HG03457 (cell line): Measurements from ENCODE around the gene BBOX1.
"Not testable (repeated sequence)": the region's sequence is repeated elsewhere in the genome, so short reads cannot be mapped to it uniquely, and the experiment has no call there.

Experiments
- ATAC-seq: cut with Tn5 transposase; IDR thresholded peaks from one replicate; pipeline ENCODE4 v1.9.1; 2021; ENCODE audit warnings: moderate number of reproducible peaks; ENCODE audit not compliant: unreplicated experiment

The BBOX1 gene, protein sequence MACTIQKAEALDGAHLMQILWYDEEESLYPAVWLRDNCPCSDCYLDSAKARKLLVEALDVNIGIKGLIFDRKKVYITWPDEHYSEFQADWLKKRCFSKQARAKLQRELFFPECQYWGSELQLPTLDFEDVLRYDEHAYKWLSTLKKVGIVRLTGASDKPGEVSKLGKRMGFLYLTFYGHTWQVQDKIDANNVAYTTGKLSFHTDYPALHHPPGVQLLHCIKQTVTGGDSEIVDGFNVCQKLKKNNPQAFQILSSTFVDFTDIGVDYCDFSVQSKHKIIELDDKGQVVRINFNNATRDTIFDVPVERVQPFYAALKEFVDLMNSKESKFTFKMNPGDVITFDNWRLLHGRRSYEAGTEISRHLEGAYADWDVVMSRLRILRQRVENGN

DNA sequence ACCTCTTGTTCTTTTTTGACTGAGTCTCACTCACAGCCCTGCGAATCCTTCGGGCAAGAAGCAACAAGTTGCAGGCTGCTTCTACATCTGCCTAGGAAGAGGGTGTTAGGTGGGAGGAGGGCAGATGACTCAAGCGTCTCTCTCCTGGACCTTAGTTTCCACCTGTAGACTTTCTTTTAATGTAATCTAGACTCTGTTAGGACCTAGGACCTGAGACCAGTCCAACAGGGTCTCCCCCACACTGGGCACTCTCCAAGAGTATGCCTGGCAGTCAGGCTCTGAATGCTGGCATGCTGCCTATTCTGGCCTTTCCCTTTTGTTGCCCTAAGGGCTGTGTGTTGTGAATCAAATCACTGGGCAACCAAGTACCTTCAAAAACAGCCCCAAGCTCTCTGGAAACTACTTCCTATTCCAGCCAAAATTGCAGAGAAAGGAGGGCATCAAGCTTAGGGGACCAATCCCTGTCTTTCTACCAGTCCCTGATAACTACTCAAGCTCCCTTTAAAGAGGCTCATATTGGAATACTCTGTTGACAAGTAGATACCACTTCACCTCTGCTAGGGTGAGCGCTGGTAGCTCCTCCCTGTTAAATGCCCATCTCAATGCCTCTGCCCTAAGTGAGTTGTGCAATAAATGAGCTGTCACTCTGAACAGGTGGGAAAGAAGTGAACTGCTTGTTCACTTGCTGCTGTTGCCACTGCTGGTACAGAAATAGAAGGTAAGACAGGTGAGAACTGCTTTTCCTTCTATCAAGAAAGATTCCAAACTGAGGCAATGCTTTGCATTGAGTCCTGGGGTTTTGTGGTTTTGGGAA, at the start of gene BBOX1:
Gene BBOX1, plus strand, starts transcription at position 514 of the 814 bp plus-strand sequence. CDS start 14,616 bp downstream, outside the sequence.
- no peak for ATAC-seq

DNA sequence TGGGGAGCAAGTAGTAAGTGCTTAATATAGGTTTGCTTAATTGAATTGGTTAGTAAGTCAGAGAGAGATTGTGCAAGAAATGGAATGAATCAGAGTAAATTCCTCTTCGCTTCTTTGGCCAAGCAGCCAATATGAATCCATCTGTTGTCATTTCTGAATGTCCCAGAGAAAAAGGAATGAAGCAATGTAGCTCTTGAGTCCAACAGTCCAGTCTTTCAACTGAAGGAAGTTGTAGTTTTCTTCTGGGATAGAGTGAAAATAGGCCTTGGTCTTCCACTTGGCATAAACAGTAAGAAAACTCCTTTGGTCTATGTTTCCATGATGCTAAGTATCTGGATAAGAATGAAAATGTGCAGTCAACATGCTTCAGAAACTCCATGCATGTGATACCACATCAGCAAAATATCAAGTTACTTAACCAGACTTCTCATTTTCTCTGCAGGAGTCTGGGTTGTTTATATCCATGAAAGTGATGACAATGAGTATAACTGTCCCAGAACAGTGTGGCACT, 48.5 kb upstream of the BBOX1 start:
- ATAC-seq, result no peak

DNA sequence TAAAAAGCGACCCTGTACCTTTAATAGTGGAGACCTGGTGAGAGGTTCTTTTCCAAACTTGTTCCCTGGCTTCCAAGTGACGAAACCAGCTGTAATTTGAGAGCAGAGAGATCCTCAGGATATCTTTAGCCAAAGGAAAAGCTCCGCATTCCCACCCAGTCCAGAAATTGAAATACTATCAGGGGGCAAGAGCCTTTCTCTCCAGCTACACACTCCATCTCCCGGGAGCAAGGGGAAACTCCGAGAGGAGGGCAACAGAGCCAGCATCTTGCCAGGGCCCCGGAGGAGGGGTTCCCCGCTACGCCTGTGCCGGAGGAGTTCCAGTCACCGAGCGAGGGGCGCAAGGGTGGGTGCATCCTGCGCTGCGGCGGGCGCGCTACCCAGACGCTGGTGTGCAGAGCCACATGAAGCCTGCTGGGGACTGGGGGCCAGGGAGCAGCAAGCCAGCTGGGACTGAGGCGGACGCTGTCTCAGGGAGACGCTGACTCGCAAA, 46.6 kb upstream of the BBOX1 start, which contains the start of gene FIBIN:
Gene FIBIN, plus strand, starts transcription at position 148 of the 493 bp plus-strand sequence. CDS start 415 bp downstream, outside the sequence.
- no peak for ATAC-seq

DNA sequence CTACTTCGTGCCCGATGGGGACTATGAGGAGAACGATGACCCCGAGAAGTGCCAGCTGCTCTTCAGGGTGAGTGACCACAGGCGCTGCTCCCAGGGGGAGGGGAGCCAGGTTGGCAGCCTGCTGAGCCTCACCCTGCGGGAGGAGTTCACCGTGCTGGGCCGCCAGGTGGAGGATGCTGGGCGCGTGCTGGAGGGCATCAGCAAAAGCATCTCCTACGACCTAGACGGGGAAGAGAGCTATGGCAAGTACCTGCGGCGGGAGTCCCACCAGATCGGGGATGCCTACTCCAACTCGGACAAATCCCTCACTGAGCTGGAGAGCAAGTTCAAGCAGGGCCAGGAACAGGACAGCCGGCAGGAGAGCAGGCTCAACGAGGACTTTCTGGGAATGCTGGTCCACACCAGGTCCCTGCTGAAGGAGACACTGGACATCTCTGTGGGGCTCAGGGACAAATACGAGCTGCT, 46.0 kb upstream of the BBOX1 start:
- no peak for ATAC-seq

DNA sequence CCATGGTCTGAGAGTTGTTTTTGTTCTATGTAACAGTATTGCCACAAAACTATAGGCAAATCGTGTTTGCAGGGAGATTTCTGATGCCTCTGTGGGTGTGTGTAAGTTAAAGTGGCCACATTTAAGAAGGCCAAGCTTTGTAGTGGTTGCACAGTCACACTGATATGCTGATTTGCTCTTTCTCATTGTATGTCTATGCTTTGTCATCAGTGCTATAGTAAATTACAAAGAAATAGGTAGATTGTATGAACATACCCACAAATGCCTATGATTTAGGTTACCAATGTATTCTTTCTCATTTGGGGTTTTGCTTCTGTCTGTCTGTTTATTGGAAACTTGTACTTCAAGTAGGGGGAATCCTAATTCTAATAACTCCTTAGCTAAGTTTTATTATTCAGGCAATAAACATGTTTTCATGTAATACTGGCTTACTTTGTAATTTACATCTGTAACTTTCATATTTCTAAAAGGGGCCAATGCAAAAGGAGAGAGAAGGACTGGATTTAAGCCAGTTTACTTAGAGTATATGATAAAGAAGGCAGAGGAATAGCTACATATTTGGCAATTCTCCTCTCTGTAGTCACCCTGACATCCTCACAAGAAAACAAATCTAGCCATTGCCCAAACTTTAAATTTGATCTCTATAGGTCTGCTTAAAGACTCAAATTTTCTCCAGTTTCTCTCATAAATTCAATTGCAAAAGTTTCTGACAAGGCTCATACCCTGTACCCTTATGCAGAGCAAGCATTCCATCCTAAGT, 44.7 kb upstream of the BBOX1 start:
- ATAC-seq, result no peak

DNA sequence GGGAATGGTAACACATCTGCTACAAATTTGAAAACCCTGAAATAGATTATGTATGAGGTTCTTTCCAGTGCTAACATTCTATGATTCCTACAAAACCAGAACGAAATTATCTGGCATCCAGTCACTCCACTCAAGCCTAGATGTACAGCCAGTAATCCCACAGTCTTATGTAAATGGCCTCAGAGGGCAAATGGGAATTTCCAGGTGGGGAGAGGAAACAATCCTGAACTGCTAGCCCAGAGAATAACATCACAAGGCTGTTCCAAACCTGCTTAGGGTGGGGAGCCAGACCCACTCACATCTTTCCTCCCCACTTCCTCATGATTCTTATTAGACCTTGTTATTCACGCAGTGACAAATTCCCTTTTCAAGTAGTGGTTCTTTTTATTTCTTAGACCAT, 43.2 kb upstream of the BBOX1 start:
- no peak for ATAC-seq

DNA sequence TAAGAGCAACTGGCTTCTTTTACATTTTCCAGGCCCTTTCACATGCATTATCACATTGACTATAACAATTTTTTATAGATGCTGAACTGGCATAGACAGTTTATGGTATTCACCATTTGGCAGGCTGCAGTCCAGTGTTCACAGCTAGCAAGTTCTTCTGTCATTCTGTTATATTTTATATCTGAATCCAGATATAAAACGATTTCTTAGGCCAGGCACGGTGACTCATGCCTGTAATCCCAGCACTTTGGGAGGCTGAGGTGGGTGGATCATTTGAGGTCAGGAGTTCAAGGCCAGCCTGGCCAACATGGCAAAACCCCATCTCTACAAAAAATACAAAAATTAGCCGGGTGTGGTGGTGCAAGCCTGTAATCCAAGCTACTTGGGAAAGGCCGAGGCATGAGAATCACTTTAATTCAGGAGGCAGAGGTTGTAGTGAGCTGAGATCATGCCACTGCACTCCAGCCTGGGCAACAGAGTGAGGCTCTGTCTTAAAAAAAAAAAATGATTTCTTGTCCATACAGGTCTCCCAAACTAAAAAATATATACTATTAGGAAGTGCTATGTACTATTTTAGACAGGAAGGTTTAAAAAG, 39.4 kb upstream of the BBOX1 start:
- ATAC-seq, result not testable (repeated sequence)

DNA sequence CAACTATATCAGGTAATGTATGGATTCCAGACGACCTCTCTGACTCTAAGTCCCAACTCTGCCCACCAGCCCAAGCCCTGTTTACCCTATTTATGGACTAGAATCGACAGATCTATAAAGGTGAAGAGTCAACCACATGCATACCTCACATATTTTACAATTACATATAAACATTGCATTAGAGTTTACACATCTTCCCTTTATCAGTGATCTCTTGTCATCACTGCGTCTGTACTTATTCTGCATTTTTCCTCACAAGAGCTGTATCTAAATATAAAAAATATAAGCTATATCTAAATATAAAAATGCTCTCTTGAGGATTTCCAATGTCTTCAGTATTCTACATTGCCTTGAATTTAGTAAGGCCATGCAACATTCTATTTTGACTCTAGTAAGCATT, 38.2 kb upstream of the BBOX1 start:
- no peak for ATAC-seq

DNA sequence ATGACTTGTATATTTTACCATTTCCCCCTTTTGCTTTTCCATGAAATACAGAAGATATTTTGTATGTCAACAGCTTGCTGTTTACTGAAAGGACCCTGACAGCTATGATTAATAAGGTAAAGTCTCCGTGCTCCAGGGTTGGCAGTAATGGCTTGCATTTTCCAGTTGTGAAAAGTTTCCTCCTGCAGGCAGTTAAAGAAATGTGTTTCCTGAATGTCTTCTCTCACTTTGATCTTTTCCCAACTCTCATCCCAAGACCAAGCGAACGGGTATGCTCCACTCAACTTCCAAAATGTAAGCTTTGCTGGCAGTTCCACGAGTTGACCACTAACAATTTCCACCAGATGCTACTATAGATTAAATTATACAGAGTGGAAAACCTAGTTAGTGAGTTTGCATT, 37.8 kb upstream of the BBOX1 start:
- no peak for ATAC-seq

DNA sequence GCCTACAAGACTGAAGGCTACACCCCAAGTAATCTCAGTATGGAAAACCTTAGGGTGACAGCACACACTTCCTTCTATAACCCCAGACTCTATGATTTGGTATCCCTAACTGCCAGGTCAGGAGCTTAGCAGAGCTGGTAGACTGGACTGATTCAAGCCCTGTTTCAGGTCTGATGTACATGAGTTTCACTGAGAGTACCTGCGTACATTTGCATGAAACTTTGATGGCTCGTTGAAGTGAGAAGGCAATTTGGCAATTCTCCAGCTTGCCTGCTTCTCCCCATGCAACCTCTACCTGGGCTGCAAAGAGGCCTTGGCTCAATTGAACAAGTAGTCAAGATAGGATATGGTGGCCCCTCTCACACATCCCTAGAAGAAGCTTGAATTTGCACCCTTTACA, 36.5 kb upstream of the BBOX1 start:
- ATAC-seq, result no peak

DNA sequence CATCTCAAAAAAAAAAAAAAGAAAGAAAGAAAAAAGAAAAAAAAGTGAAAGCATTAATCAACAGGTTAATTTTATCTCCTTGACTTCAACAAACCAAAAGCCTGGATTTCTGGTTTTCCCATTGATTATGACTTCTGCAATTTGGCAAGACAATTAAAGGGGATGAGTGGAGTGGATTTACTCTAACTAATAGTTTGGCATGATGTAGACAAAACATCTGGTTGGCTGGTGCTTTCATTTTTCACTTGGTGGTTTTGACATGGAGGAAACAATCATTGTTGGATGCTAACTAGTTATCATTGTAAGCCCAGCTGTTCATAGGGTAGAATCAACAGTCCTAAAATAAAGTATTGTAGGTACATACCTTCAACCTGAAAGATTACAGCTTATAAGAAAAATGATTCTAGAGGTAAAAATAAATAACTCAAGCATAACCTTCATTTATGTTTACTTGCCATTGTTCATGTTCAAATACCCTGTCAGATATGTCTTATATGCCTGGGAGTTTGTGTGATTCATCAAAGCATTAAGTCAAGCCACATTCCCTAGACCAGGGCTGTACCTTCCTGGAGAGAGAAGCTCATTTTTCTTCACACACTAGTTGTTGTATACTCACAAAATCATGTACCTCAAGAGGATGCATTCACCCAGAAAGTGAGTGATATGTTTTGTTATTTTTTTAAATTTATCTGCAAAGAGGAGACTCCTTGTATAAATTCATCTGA, 31.6 kb upstream of the BBOX1 start:
- no peak for ATAC-seq

DNA sequence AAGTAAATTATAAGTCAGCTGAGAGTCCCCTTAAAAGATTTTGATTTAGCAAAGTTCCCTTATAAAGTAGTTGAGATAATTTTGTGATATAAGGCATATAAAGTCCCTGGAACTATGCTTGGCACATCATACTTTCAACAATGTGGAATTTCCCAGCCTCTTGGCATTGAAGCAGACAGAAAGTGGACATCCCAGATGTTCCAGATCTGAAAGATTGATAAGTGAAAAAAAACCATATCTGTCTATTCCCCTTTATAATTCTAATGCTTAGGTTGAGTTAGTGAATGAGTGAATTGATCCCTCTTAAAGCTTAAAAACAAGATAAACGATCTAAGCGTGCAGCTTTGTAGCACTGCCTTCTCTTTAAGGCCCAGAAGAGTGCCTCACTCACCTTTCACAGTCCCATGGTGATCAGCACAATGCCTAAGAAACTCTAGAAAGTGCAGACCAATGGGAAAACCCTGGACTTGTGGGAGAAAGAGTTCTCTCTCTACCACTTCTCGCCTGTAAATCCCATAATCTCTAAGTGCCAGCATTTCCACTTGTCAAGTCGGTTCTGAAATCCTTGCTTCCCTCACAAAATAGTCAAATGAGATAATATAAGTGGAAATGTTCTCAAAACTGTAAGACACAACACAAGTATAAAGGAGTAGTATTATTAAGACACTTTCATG, 28.9 kb upstream of the BBOX1 start:
- ATAC-seq, result no peak

DNA sequence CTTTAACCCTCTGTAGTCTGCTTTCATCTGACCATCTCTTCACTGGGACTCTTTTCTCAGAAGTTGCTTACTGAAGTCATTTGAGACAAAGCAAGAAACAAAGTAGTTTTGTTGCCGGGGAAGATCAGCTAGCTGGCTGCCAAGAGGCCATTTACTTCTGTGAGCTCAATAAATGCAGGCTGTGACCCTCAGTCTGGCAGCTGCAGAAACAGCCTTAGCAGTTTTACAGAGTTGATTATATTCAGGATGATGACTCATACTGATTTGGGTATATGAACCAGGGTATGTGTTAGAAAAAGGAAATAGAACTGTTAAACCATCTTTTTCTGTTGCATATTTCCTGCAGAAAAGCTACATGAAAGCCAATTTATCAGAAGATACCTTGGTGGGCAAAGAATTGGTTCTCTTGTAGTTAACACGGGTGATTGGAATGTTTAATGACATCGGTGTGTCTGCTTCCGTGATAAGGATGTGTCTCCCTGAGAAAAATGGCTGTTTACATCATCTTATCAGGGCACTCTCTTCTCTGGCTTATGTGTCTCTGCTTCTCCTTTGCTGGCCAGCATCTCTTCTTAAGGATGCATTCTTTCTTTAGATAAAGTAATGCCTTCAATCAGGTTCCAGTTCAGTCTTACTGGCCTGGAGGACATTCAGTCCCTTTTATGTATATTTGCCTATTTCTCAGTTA, 28.2 kb upstream of the BBOX1 start:
- no peak for ATAC-seq

DNA sequence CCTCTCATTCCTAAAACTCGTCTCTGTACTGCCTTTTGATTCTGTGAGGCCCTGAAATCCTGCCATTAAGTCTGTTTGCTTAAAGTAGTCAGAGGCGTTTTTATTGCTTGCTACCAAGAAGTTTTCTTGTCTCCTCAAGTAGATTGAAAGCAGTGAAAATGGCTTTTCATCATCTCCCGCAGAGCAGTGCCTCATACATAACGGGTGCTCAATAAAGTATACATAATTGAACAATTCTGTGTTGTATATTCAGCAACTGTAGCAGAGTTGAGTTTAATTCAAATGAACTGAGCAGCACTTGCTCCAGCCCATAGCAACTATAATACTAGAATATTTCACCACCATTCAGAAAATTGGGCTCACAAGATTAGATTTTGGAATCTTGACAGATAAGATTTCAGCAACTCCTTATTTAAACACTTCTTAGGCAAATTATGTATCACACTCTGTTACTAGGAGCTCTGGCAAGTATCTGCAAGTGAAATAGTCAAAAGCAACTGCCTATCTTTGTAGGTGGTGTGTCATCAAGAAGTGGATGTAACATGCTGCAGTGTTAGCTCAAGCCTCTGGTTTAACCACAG, 26.7 kb upstream of the BBOX1 start:
- no peak for ATAC-seq

DNA sequence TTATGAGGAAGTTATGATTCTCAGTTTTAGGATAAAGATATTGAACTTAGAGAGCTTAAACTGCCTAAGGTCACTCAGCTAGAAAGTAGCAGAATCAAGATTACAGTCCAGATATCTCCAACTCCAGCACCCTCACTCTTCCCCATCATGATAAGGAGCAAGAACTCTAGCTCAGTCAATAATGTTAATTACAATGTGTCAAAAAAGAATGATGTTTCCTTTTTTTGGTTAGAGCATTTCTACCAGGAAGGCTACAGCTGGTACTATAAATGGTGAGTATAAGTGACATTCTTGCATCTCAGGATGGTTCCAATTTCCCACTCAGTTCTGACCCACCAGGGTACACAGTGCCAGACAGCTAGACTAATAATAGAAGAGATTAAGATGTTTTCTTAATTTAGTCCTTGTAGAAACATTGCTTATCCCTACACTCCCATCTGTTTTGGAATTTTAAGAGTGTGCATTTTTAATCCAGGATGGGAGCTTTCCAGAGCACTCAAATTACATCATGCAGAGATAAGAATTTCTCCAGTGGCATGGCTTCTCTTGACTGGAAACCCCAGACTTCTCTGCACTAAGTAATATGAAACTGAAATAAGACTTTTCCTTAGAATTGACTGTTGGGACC, 21.6 kb upstream of the BBOX1 start:
- no peak for ATAC-seq

DNA sequence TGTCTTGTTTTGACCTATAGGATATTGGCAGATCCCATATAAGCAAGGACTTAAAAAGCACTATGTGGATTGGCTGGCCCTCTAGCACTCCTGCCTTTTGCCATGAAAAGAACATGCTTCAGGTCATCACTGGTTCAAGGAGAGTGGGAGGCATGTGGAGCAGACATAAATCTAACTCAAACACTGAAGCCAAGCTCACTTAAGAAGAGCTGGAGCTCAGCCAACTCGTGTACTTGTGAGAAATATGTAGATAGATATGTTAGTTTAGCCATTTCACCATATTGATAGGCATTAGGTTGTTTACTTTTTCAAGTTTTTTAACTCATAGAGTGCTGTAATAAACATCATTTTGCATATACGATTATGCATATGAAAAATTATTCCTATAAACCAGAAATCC, 19.9 kb upstream of the BBOX1 start:
- ATAC-seq, result no peak

DNA sequence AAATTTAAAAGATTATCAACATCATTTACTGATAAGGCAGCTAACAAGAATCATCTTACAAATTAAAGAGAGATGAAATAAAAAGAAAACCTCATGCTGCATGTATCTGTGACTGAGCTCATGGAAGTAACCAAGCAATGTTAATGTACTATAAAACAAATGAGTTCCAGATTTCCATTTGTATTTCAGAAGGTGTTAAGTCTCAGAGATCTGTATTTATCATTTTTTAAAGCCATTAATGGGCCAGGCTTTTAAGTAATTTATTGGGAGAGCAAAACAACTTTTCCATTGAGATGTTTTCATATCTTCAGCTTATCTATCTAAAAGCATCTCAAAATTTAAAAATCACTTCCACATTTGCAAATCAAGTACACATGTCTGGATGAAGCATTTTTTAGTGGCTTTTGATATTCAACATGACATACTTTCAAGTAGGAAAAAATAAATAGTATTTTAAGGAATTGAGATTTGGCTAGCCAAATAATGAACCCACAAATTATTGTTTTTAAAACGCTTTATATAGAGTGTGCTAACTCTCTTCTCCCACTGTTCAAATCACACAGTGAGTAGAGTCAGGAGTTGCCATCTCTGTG, 17.9 kb upstream of the BBOX1 start:
- no peak for ATAC-seq
